H9 (cell line): ENCODE measurements around the gene ARFGEF3. TPM values are rescaled to one million over a fixed set of nuclear protein-coding genes. Genes with fewer than 3 reads are reported as not detected.

ENCODE experiments used
- DNase-seq: peaks from one replicate; pipeline ENCODE4 v3.0.0-alpha.2; 2017
- H2AFZ ChIP-seq: one replicate; pipeline ENCODE4 v1.6.1; 2013; ENCODE audit warnings: mild to moderate bottlenecking, low read length, control low read depth, moderate library complexity
- H2AK5ac ChIP-seq: 2 replicates; pipeline ENCODE4 v1.6.1; 2013; ENCODE audit warnings: low read length, control low read depth, mixed read lengths; ENCODE audit not compliant: insufficient read length
- H2BK120ac ChIP-seq: one replicate; pipeline ENCODE4 v1.6.1; 2013; ENCODE audit warnings: low read depth, mild to moderate bottlenecking, low read length, control low read depth, inconsistent platforms; ENCODE audit not compliant: poor library complexity, severe bottlenecking
- H2BK12ac ChIP-seq: 2 replicates; pipeline ENCODE4 v1.6.1; 2013; ENCODE audit warnings: low read length, control low read depth, mixed read lengths, low read depth; ENCODE audit not compliant: insufficient read length
- H2BK15ac ChIP-seq: 2 replicates; pipeline ENCODE4 v1.6.1; 2013; ENCODE audit warnings: low read depth, low read length, control low read depth
- H2BK20ac ChIP-seq: one replicate; pipeline ENCODE4 v1.6.1; 2013; ENCODE audit warnings: low read depth, mild to moderate bottlenecking, low read length, control low read depth, inconsistent platforms; ENCODE audit not compliant: poor library complexity, severe bottlenecking
- H2BK5ac ChIP-seq: 2 replicates; pipeline ENCODE4 v1.6.1; 2013; ENCODE audit warnings: low read length, control low read depth, mixed read lengths; ENCODE audit not compliant: insufficient read length
- H3K14ac ChIP-seq: 2 replicates; pipeline ENCODE4 v1.6.1; 2013; ENCODE audit warnings: low read length, control low read depth; ENCODE audit not compliant: insufficient read depth
- H3K18ac ChIP-seq: 2 replicates; pipeline ENCODE4 v1.6.1; 2013; ENCODE audit warnings: low read depth, mild to moderate bottlenecking, mixed read lengths, low read length, control low read depth; ENCODE audit not compliant: insufficient read length
- H3K23ac ChIP-seq: 2 replicates; pipeline ENCODE4 v1.6.1; 2013; ENCODE audit warnings: low read length, control low read depth, mixed read lengths, low read depth; ENCODE audit not compliant: insufficient read length
- H3K23me2 ChIP-seq: 2 replicates; pipeline ENCODE4 v1.6.1; 2013; ENCODE audit warnings: low read depth, mild to moderate bottlenecking, mixed read lengths, low read length, control low read depth; ENCODE audit not compliant: insufficient read length, poor library complexity, severe bottlenecking
- H3K27ac ChIP-seq: 2 replicates; pipeline ENCODE4 v1.5.1; 2013; ENCODE audit warnings: low read length, control low read depth, mixed read lengths, low read depth; ENCODE audit not compliant: insufficient read length
- H3K27me3 ChIP-seq: 2 replicates; pipeline ENCODE4 v1.6.1; 2013; ENCODE audit warnings: low read length, control low read depth, inconsistent platforms; ENCODE audit not compliant: insufficient read depth
- H3K4ac ChIP-seq: 2 replicates; pipeline ENCODE4 v1.6.1; 2013; ENCODE audit warnings: low read depth, mild to moderate bottlenecking, control low read depth, inconsistent platforms, low read length, moderate library complexity
- H3K4me1 ChIP-seq: 2 replicates; pipeline ENCODE4 v1.6.1; 2013; ENCODE audit warnings: low read length, control low read depth, inconsistent platforms; ENCODE audit not compliant: insufficient read depth
- H3K4me2 ChIP-seq: 2 replicates; pipeline ENCODE4 v1.6.1; 2013; ENCODE audit warnings: low read length, control low read depth, mixed read lengths; ENCODE audit not compliant: insufficient read length, insufficient read depth
- H3K56ac ChIP-seq: 2 replicates; pipeline ENCODE4 v1.6.1; 2013; ENCODE audit warnings: low read depth, mild to moderate bottlenecking, mixed read lengths, low read length, control low read depth; ENCODE audit not compliant: insufficient read length
- H3K79me1 ChIP-seq: 2 replicates; pipeline ENCODE4 v1.6.1; 2013; ENCODE audit warnings: low read depth, mild to moderate bottlenecking, moderate library complexity, low read length, control low read depth, inconsistent platforms; ENCODE audit not compliant: insufficient read depth, poor library complexity, severe bottlenecking
- H3K79me2 ChIP-seq: 2 replicates; pipeline ENCODE4 v1.6.1; 2013; ENCODE audit warnings: low read length, control low read depth, inconsistent platforms; ENCODE audit not compliant: insufficient read depth
- H3K9ac ChIP-seq: 2 replicates; pipeline ENCODE4 v1.6.1; 2013; ENCODE audit warnings: low read length, control low read depth, mixed read lengths; ENCODE audit not compliant: insufficient read length; ENCODE audit errors: extremely low read depth
- H3K9me3 ChIP-seq: one replicate; pipeline ENCODE4 v1.6.1; 2013; ENCODE audit warnings: low read depth, low read length, inconsistent platforms; ENCODE audit not compliant: control insufficient read depth
- H3T11ph ChIP-seq: one replicate; pipeline ENCODE4 v1.6.1; 2013; ENCODE audit warnings: mild to moderate bottlenecking, low read length, control low read depth, inconsistent platforms
- H4K20me1 ChIP-seq: one replicate; pipeline ENCODE4 v1.6.1; 2013; ENCODE audit not compliant: control insufficient read depth, insufficient read length, insufficient read depth
- H4K5ac ChIP-seq: 2 replicates; pipeline ENCODE4 v1.6.1; 2013; ENCODE audit warnings: low read depth, mild to moderate bottlenecking, mixed read lengths, low read length, control low read depth; ENCODE audit not compliant: insufficient read length
- H4K8ac ChIP-seq: replicated peaks from 2 replicates; pipeline ENCODE4 v1.6.1; 2013; ENCODE audit warnings: low read length, control low read depth, mixed read lengths, low read depth; ENCODE audit not compliant: insufficient read length
- H4K91ac ChIP-seq: 2 replicates; pipeline ENCODE4 v1.6.1; 2013; ENCODE audit warnings: low read depth, mild to moderate bottlenecking, moderate library complexity, mixed read lengths, low read length, control low read depth; ENCODE audit not compliant: insufficient read length
- H3K27ac Mint-ChIP-seq, 3 experiments: 2 replicates in 2 of 3; 3 replicates in 1 of 3; pipeline ENCODE4 v1.8.0; 2020 to 2021; ENCODE audit warnings: mixed read lengths in 3 of 3, mild to moderate bottlenecking in 1 of 3, moderate library complexity in 1 of 3
- H3K27me3 Mint-ChIP-seq: 2 replicates; pipeline ENCODE4 v1.8.0; 2021; ENCODE audit warnings: low read depth, mild to moderate bottlenecking, moderate library complexity, mixed read lengths
- H3K36me3 Mint-ChIP-seq, 3 experiments: 2 replicates in 2 of 3; 3 replicates in 1 of 3; pipeline ENCODE4 v1.8.0; 2020 to 2021; ENCODE audit warnings: low read depth in 3 of 3, mixed read lengths in 3 of 3; ENCODE audit not compliant: insufficient read depth in 1 of 3
- H3K4me1 Mint-ChIP-seq, 2 experiments: 2 replicates each; pipeline ENCODE4 v1.8.0; 2020; ENCODE audit warnings: mixed read lengths in 2 of 2
- H3K4me3 Mint-ChIP-seq, 2 experiments: 2 replicates in 1 of 2; 3 replicates in 1 of 2; pipeline ENCODE4 v1.8.0; 2020 to 2021; ENCODE audit warnings: mild to moderate bottlenecking in 2 of 2, mixed read lengths in 2 of 2, moderate library complexity in 1 of 2
- H3K9me3 Mint-ChIP-seq, 2 experiments: 2 replicates in 1 of 2; 3 replicates in 1 of 2; pipeline ENCODE4 v1.8.0; 2020; ENCODE audit warnings: mild to moderate bottlenecking in 2 of 2, mixed read lengths in 2 of 2, moderate library complexity in 1 of 2
- WGBS: extraction: QIAGEN DNeasy Blood & Tissue Kit; methylation state at CpG from one replicate; pipeline ENCODE4 v1.1.7; 2013; ENCODE audit warnings: missing lambda C conversion rate, low lambda C conversion rate, mixed read lengths; ENCODE audit not compliant: insufficient read length; ENCODE audit errors: extremely low coverage; 5-methylcytosine and 5-hydroxymethylcytosine counted together
- total RNA-seq: library from RNA; stranded (reverse); gene quantifications from 2 replicates; pipeline ENCODE4 v1.2.1, GENCODE V29; 2021
- TF ChIP-seq, protein P1 (sequence below): fragments of 200-600 bp; sonication (generic); conservative IDR thresholded peaks from 3 replicates; pipeline ENCODE4 v1.8.0; 2021; ENCODE audit warnings: antibody characterized with exemption, mild to moderate bottlenecking

Gene ARFGEF3
- total RNA-seq, 1 experiment from 2014 or later: 13.7 TPM

DNA sequence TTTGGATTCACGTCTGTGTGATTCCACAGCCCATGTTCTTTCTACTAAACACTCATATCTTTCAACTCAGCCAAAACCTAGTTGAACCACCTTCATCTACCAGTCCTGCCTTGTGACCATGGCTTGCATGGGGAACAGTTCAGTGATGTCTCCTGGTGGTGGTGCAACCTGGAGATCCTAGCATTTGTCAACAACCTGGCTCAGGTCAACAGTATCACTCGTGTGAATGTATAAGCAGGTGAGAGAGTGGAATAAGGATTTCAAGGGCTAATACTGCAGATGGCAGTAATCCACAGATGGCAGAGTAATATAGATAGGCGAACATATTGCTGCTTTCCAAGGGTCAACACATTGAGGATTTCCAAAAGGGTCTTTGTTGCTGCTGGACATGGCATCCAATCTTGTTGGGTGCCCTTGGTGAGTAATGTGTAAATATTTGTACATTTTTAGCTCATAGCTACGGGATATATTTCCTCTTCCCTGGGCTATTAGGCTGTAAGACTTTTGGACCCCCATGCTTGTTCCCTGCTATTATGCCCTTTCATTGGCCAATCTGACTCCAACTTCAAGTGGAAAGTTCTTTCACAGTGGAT is 43.1 kb downstream of the ARFGEF3 start:
- peaks cover 9 to 14% of the 10 kb centered on the region in 2 experiments; a peak in 4 of 5 replicates for H3K9me3 Mint-ChIP-seq
- Histone ChIP-seq H3K14ac (no peak overlapping the region), H3K23me2 (no peaks in the 10 kb centered on the region), H3K79me2 (no peaks in the 10 kb centered on the region), H3K56ac (no peak overlapping the region), H4K91ac (no peak overlapping the region), H3K4me1 (no peaks in the 10 kb centered on the region; the same call in 1 of the 2 replicates), H3K23ac (no peak overlapping the region), H2BK12ac (no peak overlapping the region), H2AK5ac (no peak overlapping the region), H4K20me1 (no peaks in the 10 kb centered on the region), H3K27ac (no peak overlapping the region), H3K9ac (no peak overlapping the region), H2BK15ac (no peak overlapping the region), H4K8ac (no peak overlapping the region), H2BK20ac (no peak overlapping the region), H3K9me3 (no peaks in the 10 kb centered on the region), H3K4me2 (no peak overlapping the region), H2BK5ac (no peak overlapping the region), H2AFZ (no peak overlapping the region), H3T11ph (no peak overlapping the region), H2BK120ac (no peak overlapping the region), H3K4ac (no peak overlapping the region), H3K18ac (no peak overlapping the region), H4K5ac (no peak overlapping the region), H3K27me3 (no peaks in the 10 kb centered on the region), H3K79me1 (no peaks in the 10 kb centered on the region)
- no peak for DNase-seq
- no peak overlapping the region for H3K4me3 Mint-ChIP-seq
- H3K27ac Mint-ChIP-seq: no peak overlapping the region; a peak in 1 of 7 replicates
- peaks cover 6 to 15% of the 10 kb centered on the region in 2 experiments for H3K4me1 Mint-ChIP-seq
- no CpG with 5 or more reads among the region's 4 CpGs for WGBS
- peaks cover 11 to 14% (median 13%) of the 10 kb centered on the region in 3 experiments; a peak in 6 of 7 replicates for H3K36me3 Mint-ChIP-seq
- H3K27me3 Mint-ChIP-seq: no peaks in the 10 kb centered on the region
- TF ChIP-seq, protein P1, sequence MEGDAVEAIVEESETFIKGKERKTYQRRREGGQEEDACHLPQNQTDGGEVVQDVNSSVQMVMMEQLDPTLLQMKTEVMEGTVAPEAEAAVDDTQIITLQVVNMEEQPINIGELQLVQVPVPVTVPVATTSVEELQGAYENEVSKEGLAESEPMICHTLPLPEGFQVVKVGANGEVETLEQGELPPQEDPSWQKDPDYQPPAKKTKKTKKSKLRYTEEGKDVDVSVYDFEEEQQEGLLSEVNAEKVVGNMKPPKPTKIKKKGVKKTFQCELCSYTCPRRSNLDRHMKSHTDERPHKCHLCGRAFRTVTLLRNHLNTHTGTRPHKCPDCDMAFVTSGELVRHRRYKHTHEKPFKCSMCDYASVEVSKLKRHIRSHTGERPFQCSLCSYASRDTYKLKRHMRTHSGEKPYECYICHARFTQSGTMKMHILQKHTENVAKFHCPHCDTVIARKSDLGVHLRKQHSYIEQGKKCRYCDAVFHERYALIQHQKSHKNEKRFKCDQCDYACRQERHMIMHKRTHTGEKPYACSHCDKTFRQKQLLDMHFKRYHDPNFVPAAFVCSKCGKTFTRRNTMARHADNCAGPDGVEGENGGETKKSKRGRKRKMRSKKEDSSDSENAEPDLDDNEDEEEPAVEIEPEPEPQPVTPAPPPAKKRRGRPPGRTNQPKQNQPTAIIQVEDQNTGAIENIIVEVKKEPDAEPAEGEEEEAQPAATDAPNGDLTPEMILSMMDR: no peak
